GM23338 (cell line): ENCODE measurements around the gene SPTLC2.

Source experiments
- CREB1 ChIP-seq: fragments of 250-450 bp; sonication (Bioruptor Pico); IDR thresholded peaks from 2 replicates; pipeline ENCODE4 v1.5.0; 2020; ENCODE audit warnings: low read depth, mild to moderate bottlenecking, moderate library complexity
- CTCF ChIP-seq, 2 experiments: fragments of 200-600 bp in 1 of 2; sonication (generic) in 1 of 2; conservative IDR thresholded peaks; 2 replicates each; pipeline versions ENCODE4 v1.5.1 to v1.6.1; 2016 to 2017; ENCODE audit warnings: antibody characterized with exemption in 2 of 2, low read depth in 2 of 2, mild to moderate bottlenecking in 2 of 2, moderate library complexity in 1 of 2
- ETS1 ChIP-seq: IDR thresholded peaks from 2 replicates; pipeline ENCODE4 v1.6.1; 2016; ENCODE audit warnings: antibody characterized with exemption
- EZH2 ChIP-seq: fragments of 200-600 bp; sonication (generic); IDR thresholded peaks from one replicate; pipeline ENCODE4 v1.8.0; 2017; ENCODE audit warnings: antibody characterized with exemption, mild to moderate bottlenecking, low read depth; ENCODE audit not compliant: unreplicated experiment
- EZH2phosphoT487 ChIP-seq: fragments of 200-600 bp; sonication (generic); IDR thresholded peaks from one replicate; pipeline ENCODE4 v1.8.1; 2018; ENCODE audit warnings: antibody characterized with exemption; ENCODE audit not compliant: unreplicated experiment
- JUNB ChIP-seq: IDR thresholded peaks from one replicate; pipeline ENCODE4 v1.6.1; 2016; ENCODE audit warnings: antibody characterized with exemption; ENCODE audit not compliant: unreplicated experiment
- POLR2AphosphoS5 ChIP-seq: IDR thresholded peaks from 2 replicates; pipeline ENCODE4 v1.6.1; 2016; ENCODE audit warnings: antibody characterized with exemption, low read depth
- REST ChIP-seq: IDR thresholded peaks from one replicate; pipeline ENCODE4 v1.6.1; 2018; ENCODE audit warnings: antibody characterized with exemption; ENCODE audit not compliant: unreplicated experiment
- ZNF114 ChIP-seq: fragments of 250-450 bp; sonication (Bioruptor Pico); IDR thresholded peaks from 2 replicates; pipeline ENCODE4 v1.5.0; 2020; ENCODE audit warnings: mild to moderate bottlenecking, moderate library complexity

GRCh38 chr14:77469539-77469938 lies 146.9 kb downstream of the SPTLC2 start:
- TF ChIP-seq CTCF (conservative IDR thresholded peaks at IDR 0.05; ENCODE audit: low read depth in 2 of 2) (no peak), CREB1 (CRISPR knock-in tag) (no peak), EZH2 (no peak), POLR2AphosphoS5 (no peak), REST (no peak), ETS1 (no peak), EZH2phosphoT487 (no peak), JUNB (no peak), ZNF114 (no peak)
